AG20443 (cell line): ENCODE results near the gene SDCCAG8.
A peak's percentile ranks its signal among the peaks of the same experiment; 100 is the strongest.
"Not testable (repeated sequence)": the region's sequence is repeated elsewhere in the genome, so short reads cannot be mapped to it uniquely, and the experiment has no call there.

ENCODE experiments used
- DNase-seq: peaks from one replicate; pipeline ENCODE4 v3.0.0; 2012; ENCODE audit warnings: low spot score, mixed read lengths

Gene SDCCAG8

DNA sequence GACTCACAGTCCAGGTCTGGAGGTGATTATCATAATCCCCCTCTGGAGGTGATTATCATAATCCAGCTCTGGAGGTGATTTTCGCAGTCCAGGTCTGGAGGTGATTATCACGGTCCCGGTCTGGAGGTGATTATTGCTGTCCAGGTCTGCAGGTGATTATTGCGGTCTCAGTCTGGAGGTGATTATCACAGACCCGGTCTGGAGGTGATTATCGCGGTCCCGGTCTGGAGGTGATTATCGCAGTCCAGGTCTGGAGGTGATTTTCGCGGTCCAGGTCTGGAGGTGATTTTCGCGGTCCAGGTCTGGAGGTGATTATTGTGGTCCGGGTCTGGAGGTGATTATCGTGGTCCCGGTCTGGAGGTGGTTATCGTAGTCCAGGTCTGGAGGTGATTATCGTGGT lies 76.6 kb downstream of the SDCCAG8 start:
- DNase-seq: no peak

DNA sequence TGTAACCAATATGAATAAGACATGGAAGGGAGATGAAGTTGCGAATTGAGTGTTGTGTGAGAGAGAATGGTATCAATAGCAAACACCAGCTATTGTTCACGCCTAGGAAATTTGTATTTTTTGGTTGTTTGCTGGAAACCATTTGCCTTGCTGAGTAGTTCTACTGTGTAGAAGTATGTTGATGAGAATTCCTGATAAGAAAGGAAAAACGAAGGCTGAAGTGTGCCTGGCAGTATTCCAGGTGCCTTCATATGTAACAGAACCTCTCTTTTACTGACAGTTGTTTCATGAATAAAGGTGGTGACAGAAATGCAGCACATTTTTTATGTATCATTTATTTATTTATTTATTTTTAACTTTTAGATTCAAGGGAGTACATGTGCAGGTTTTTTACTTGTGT lies 79.5 kb downstream of the SDCCAG8 start:
- no peak for DNase-seq

- no peak for DNase-seq
These were observed 80.3 kb downstream of the SDCCAG8 start for GRCh38 chr1:243336163-243336562.

DNA sequence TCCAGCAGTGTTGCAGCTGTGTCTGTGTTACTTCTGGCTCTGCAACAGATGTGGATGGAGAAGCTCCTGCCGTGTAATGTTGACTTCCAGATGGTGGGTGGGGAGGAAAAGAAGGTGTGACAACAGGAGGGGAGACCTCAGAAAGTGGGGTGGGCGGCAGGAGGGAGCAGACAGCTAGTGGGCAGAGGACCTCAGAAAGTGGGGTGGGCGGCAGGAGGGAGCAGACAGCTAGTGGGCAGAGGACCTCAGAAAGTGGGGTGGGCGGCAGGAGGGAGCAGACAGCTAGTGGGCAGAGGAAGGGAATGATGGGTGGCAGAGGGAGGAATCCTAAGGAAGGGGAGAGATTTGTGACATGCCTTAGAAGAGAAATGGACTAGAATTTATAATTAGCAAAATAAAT lies 83.0 kb downstream of the SDCCAG8 start:
- DNase-seq: not testable (repeated sequence)

DNA sequence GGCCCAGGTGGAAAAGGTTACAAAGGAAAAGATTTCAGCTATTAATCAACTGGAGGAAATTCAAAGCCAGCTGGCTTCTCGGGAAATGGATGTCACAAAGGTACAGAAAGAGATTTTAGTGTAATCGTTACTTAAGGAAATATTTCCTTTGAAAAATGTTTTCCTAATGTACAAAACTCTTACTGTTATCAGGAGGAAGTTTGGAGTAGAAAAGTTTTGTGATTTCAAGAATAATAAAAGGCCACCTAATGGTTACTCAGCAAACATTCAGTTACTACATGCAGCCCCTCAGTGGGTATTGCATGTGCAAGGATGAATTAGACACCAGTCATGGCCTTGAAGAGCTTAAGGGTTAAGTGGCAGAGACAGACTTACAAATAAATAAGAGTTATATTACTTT lies 85.2 kb downstream of the SDCCAG8 start:
- DNase-seq: no peak

DNA sequence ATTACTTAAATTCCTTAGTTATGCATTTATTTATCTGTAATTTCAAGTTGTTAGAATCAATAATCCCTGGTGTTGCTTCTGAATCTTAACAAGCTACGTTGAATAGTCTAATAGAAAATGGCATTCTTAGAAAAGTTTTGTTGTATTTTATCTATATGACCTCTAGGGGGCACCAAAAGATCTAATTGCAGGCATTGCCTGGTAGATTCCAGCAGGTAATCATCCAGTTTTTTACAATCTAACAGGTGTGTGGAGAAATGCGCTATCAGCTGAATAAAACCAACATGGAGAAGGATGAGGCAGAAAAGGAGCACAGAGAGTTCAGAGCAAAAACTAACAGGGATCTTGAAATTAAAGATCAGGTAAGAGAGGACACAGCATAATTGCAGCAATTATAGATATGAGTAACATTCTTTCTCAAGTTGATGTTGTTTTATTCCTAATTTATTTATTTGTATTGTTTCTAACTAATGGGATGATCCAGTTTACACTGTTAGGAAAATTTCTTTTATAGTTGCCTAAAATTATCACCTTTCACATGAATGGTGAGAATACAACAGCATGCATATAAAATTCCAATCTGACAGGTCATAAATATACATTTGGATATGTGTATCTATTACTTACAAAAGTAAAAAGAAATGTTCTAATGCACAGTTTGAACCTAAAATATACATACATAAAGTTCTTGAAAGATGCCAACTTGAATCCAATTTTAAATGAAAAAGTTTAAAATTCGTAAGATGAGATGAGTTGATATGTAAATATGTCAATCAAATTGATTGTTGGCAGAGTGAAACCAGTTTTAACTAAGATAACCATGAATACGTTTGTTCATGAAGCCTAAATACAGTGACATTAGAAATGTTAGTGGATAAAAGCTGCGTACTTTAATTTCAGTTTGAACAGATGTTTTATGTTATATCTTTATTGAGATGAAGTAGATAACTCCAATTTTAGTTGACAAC lies 88.4 kb downstream of the SDCCAG8 start:
- peak; percentile 46 for DNase-seq

GRCh38 chr1:243345205-243345604 lies 89.4 kb downstream of the SDCCAG8 start:
- DNase-seq: no peak

GRCh38 chr1:243346016-243346415 lies 90.2 kb downstream of the SDCCAG8 start:
- DNase-seq: no peak

DNA sequence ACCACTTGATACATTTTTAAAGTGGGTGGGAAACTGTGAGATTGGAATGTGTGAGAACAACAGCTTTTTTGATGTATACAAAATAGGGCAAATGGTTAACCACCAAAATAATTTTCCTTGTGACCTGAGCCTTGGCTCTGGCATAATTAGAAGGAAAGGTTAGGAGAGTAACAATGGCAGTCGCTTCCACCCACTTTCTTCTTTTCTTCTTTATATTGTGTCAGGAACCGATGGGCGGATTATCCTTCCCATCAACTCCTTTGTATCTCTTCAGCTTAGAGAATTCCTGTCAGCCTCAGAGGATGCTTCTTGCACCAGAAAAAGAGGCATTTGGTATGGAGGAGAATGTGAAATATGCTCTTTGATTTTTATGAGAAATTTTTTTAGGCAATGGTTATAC lies 90.6 kb downstream of the SDCCAG8 start:
- no peak for DNase-seq

GRCh38 chr1:243348331-243348730 lies 92.5 kb downstream of the SDCCAG8 start:
- no peak for DNase-seq

GRCh38 chr1:243349128-243349527 lies 93.3 kb downstream of the SDCCAG8 start:
- no peak for DNase-seq

DNA sequence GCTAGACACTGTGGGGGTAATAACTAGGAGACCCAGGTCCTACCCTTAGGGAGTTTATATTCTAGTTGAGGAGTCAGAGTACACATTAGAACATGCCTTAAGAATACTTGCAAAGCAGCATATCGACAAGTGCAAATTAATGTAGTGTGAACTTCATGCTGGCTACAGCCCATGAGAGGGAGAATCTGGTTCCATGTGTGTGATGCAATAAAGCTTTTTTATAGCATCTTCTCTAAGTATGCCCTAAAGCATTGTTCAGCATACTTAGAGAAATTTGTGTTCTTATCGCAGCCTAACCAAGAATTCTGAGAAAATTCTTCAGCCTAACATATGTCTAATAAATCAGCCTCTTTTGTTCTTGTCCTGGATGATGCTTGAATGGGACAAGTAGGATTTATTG lies 95.5 kb downstream of the SDCCAG8 start:
- no peak for DNase-seq

DNA sequence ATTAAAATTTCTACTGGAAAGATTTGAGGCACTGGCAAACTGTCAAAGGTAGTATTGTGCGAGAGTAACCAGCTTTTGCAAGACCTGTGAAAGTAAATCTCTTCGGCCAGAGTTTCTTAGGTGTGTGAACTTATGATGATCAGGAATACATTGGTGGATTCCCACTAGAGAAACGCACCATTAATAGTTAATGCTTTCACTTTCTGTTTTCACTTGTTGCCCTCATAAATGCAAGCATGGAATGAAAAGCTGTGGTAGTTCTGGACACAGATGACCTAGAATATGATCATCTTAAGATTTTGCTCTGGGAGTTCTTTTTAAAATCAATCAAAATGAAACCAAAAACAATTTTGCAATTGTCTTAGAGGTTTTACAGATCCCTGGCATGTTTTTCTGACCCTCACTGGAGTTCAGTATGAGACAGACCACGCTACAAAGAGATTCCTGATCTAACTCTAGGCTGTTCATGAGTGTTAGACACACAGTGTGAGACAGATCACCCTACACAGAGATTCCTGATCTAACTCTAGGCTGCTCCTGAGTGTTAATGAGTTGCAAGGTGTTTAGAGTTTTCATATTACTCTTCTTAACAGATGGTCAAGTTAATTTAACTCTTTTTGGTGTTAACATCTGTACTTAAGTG lies 98.8 kb downstream of the SDCCAG8 start:
- peak; percentile 18 for DNase-seq

DNA sequence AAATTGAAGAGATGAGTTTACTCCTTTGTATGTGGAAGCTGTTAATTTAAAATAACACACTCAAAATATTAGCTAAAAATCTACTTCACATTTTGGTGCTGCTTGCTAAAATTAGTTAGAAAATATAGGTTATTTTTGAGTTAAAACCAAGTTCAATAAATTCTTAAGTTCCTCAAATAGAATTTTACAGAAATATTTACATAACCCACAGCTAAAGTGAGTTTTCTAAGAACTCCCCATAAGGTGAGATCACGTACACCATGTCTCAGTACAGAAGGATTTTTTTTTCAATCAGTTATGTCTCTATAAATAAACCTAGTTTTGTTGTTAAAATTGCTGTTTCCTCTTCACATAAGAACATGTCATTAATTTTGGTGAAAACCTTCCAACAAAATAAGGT lies 108.0 kb downstream of the SDCCAG8 start:
- no peak for DNase-seq

DNA sequence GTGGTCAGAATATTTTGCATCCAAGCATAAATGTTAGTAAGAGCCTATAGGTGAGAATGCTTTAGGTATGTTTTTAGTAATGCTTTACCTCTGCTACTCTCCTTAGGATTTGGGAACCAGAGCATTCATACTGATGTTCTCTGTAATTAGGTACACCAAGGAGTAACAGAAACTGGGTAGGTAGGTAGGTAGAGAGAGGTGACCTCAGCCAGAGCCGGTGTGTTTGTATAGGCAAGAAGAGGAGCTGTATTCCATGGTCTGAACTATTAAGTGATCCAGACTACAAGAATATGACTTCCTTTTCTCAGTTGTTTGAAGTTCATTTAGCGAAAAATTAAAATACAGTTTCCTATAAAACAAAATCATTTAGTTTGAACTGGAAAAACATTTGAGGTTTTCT lies 108.5 kb downstream of the SDCCAG8 start:
- DNase-seq: no peak

DNA sequence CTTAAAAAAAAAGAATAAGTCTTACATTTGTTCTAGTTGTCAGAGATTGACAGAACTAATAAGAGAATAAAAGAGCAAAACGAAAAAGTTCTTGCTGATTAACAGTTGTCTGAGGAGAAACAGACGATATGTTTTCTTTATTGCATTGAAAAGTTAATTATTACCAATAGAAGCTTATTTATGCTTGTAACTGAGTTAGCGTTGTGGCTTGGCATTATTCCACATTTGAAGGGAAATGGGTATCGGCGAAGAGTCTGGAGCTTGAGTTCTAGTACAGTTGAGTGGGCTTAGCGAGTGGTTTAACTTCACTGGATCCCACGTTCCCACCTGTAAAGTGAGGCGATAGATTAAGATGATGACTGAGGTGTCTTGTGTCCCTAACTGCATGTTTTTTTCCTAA lies 109.0 kb downstream of the SDCCAG8 start:
- no peak for DNase-seq

- no peak for DNase-seq
These were observed 111.5 kb downstream of the SDCCAG8 start for GRCh38 chr1:243367314-243367713.

- no peak for DNase-seq
These were observed 118.6 kb downstream of the SDCCAG8 start for GRCh38 chr1:243374412-243374811.

DNA sequence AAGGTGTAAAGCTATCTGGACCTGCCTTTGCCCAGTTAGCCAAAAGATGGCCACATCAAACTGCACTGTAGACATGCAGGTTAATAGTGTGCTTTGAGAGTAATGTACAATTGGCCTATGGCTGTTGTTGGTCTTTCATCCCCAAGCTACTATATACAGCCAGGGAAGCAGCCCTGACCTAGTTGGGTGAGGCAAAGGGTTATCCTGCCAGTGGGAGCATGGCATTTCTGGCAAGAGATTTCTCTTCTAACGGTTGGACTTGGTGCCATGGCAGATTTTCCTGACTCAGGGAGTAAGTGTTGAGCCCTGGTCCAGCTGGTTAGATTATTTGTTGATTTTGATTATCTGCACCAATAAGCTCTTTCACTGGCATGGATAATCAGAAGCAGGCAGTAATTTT lies 119.8 kb downstream of the SDCCAG8 start:
- no peak for DNase-seq

DNA sequence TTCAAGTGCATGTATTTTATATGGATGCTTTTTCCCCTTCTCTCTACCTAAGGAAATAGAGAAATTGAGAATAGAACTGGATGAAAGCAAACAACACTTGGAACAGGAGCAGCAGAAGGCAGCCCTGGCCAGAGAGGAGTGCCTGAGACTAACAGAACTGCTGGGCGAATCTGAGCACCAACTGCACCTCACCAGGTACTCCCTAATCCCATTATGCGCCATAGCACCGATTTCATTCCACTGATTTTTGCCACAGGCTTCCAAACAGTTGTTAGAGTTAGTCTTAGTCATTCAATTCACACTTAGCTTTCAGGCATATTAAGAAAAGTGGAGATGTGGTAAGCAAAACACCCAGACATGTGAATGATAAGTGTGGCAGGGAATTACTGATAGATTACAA lies 122.8 kb downstream of the SDCCAG8 start:
- no peak for DNase-seq

GRCh38 chr1:243379208-243379607 lies 123.4 kb downstream of the SDCCAG8 start:
- DNase-seq: no peak

GRCh38 chr1:243379706-243380105 lies 123.9 kb downstream of the SDCCAG8 start:
- no peak for DNase-seq

GRCh38 chr1:243388276-243388675 lies 132.4 kb downstream of the SDCCAG8 start:
- DNase-seq: no peak
